HG03520 (cell line): Measurements from ENCODE around the gene EFNA5.
"Not testable (repeated sequence)": the region's sequence is repeated elsewhere in the genome, so short reads cannot be mapped to it uniquely, and the experiment has no call there.

Experiments
- ATAC-seq: cut with Tn5 transposase; IDR thresholded peaks from one replicate; pipeline ENCODE4 v1.9.1; 2021; ENCODE audit warnings: mild to moderate bottlenecking, moderate library complexity; ENCODE audit not compliant: unreplicated experiment

Gene EFNA5

DNA sequence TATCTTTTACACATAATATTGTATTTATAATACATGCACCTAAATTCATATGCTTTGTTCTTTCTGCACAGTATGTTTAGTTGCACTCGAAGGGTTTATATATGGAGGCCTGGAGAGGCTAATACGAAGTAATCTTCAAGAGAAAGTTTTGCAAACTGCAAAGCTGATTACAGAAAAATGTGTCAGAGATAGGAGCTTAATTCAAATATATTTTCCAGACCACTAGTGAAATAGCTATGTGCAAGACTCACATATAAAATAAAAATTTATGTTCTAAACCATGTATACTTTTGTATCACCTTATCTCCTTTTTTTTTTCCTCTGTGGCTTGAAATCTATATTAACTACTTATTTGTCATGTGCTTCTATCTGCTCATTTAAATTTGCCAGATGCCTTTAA, 313.8 kb downstream of the EFNA5 start:
- no peak for ATAC-seq

DNA sequence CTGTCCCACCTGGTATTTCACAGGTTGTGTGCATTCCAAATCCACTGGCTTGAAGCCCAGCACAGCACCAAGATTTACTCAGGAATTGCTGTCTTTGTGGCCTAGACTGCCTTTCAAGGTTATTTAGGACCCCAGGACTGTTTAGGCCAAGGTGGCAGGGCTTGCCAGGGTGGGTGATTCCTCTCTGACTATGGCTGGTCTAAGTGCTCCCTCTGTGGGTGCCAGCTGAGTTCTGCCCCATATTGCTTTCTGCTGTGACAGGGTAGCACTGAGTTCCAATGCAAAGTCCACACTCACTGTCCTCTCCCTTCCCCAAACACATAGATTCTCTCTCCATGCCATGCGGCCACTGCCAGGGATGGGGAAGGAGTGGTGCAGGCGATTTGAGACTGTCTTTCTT, 318.2 kb downstream of the EFNA5 start:
- no peak for ATAC-seq

DNA sequence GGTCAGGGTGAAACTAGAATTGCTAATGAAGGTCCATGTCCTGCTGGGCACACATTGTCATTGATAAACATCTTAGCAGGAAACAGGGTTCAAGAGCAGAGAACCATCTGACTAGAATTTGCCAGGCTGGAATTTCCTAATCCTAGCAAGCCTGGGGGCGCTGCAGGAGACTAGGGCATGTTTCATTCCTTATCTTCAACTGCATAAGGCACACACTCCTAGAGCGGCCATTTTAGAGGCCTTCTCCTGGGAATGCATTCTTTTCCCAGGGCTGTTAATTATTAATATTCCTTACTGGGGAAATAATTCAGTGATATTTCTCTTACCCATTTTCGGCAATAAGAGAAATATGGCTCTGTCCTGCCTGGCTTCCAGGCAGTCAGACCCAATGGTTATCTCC, 324.2 kb downstream of the EFNA5 start:
- ATAC-seq: not testable (repeated sequence)

DNA sequence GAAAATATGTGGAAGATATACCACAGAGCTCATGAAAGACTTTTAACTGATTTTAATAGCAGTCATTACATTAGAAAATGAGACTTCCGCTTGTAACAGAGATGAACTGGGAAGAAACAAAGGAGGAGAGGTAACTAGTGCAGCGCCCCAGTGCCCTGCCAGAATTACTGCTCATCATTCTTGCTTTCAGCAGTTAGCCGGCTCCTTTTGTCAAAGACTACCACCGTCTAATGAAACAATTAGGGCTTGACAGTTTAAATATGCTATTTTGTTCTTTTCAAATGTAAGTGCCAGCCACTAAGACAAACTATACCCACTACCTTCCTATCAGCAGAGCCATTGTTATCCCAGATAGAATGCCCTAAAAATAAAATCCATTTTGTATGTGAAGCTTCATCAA, 328.4 kb downstream of the EFNA5 start:
- no peak for ATAC-seq

DNA sequence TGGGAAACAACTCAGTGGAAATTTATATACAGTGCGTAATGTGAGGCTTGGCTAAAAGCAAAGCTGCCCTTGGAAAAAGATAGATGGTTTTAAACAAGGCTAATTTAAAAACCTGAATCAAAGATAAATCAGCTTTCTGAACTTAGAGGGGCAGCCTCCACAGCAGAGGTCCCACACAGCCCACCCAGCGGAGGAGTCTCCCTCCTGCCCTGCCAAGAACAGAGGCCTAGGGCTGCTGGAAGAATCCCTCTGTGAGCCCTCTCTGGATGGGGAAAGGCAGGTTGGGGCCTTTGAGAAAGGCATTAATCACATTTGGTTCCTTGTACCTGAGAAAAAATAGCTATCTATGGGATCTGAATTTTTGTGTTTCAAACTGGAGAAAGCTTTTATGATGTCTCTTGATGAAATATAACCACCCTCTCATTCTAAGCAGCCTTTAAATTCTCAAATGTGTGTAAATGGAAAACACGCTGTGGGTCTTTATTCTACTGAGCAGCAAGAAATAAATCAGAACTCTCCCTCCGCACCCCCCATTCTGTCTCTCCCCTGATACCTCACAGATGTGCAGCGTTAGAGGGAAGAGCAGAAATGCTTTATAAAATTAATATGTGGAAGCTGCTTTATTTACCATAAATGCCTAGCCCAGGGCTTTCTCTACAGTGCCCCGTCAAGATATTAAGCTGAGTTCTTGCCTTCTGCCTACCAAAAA, 329.2 kb downstream of the EFNA5 start:
- ATAC-seq: no peak

DNA sequence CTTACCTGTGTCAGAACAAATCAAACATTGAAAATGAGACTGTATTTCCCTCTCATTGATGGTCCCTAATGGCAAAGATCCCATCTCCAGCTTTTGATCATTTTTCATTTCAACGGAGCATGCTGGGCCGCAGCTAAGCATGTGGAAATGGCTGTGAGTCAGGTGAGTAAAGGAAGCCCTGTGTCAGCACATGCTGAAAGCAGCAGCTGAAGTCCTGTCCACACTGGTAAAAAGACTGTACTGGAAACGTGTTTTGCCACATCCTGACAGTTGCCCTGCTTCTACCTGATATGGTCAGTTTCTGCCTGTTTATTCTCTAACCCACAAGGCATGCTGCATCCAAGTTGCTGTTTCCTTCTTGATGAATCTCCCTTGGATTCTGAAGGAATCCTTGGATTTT, 330.1 kb downstream of the EFNA5 start:
- ATAC-seq: no peak

DNA sequence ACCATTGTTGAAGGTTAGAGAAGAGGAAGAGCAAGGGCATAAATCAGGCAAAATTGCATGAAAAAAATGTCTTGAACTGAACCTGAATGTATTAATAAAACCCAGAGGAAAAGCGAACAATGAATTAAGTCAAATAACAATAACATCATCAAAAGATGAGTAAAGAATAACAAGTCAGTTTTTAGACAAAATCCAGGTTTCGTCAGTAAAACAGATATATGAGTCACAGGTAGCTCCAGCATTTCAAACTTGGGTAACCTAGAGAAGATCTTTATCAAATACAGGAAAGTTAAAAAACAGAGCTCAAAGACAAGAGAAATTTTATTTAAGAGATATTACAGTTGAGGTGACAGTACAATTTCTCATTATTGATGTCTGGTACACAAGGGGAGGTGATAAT, 332.4 kb downstream of the EFNA5 start:
- ATAC-seq: no peak

DNA sequence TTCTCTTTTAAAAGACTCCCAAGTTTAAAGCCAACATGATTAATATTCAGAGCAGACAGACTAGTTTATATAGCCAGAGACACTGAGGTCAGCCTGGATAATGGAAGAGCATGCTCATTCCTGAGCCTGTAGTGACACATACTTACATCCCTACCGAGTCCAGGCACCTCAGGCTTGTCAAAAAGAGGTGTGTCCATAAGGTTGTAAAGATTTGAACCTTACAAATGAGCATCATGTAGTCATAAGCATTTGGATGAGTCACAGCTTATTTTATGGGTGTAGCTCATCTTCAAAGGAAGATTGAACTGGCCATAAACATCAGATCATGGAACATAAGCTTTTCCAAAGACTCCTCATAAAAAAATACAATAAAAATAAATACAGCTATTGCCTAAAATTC, 333.5 kb downstream of the EFNA5 start:
- no peak for ATAC-seq

DNA sequence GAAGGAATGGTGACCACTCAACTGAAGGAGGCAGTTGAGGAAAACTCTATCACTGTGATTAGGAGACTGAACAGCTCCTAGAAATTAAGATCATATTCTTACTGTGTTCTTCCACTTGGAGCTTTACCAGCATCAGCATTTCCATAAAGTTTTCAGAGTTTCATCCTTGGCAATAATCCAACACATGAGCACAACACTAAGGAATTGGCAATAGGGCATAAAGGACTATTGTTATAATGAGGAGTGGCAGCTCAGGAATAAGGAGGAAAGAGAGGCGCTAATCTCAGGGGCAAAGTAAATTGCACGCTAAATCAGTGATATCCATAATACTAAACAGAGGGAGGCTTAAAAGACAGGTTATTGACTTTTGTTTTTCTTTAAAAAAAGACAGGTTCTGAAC, 338.9 kb downstream of the EFNA5 start:
- ATAC-seq: no peak

DNA sequence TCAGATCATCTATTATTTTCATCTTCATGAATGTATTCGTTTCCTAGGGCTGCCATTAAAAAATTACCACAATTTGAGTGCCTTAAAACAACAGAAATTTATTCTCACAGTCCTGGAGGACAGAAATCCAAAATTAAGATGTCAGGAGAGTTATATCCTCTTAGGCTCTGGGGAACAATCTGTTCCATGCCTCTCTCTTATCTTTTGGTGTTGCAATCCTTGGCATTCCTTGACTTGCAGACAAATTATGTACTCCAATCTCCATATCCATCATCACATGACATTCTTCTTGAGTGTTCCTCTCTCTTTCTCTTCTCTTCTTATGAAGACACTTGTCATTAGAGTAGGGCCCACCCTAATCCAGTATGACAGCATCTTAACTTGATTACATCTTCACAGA, 339.4 kb downstream of the EFNA5 start:
- no peak for ATAC-seq

DNA sequence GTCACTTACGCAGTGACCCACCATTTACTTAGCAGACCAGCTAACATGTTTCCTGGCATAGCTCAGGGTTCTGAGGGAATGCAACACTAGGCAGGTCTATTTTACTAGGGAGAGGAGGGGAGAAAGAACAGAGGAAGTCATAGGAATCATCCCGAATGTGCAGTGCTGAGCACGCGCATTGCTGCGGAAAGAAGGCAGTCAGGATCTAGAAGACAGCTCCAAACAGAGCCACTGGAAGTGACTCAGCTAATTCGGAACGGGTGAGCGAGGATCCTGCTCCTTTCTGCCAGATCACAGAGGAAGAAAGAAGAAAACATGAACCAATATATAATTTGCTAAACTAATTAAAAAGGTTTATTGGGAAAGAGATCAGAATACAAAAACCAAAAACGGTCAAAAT, 339.8 kb downstream of the EFNA5 start:
- ATAC-seq: no peak

DNA sequence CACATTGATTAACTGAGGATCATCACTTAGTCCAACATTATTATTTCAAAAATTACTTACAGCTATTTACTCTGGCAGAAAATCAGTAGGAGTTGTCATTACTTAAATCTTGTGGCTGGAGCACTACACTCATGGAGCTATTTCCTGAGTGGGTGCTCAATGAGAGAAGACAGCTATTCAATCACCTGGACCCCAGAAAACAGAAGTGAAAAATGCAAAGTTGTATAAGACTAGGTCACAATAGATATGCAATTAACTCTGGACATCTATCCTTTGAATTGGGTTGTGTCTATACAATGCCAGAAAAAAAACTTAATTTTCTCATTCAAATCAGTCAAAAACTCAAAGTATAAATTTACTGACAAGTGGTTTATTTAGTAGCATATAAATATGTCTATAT, 340.9 kb downstream of the EFNA5 start:
- ATAC-seq: no peak
